T-helper 2 cell treated with Interferon-gamma antibody and Interleukin-4, amounts not matched to agents 5 μg/mL and 100 μg/mL, for 36 hours (primary cell): ENCODE results near the gene CD82.
"Not testable (repeated sequence)": the region's sequence is repeated elsewhere in the genome, so short reads cannot be mapped to it uniquely, and the experiment has no call there.

Experiments used
- DNase-seq: peaks from one replicate; pipeline ENCODE4 v3.0.0; 2021; ENCODE audit warnings: low spot score
- H3K27ac Mint-ChIP-seq: one replicate; pipeline ENCODE4 v1.8.0; 2021; ENCODE audit warnings: mild to moderate bottlenecking, mixed read lengths
- H3K27me3 Mint-ChIP-seq: one replicate; pipeline ENCODE4 v1.8.0; 2021; ENCODE audit warnings: low read depth, mixed read lengths
- H3K36me3 Mint-ChIP-seq: one replicate; pipeline ENCODE4 v1.8.0; 2021; ENCODE audit warnings: low read depth, mixed read lengths
- H3K4me1 Mint-ChIP-seq: one replicate; pipeline ENCODE4 v1.8.0; 2021; ENCODE audit warnings: low read depth, mixed read lengths
- H3K4me3 Mint-ChIP-seq: one replicate; pipeline ENCODE4 v1.8.0; 2022; ENCODE audit warnings: mild to moderate bottlenecking, moderate library complexity, mixed read lengths
- H3K9me3 Mint-ChIP-seq: one replicate; pipeline ENCODE4 v1.8.0; 2021; ENCODE audit warnings: mixed read lengths

The CD82 gene

GRCh38 chr11:44632466-44633123 is 67.1 kb downstream of the CD82 start:
- no peak for DNase-seq
- Mint-ChIP-seq H3K27me3 (peaks cover 12% of the 10 kb centered on the region), H3K9me3 (no peaks in the 10 kb centered on the region), H3K4me1 (peaks cover 2% of the 10 kb centered on the region), H3K36me3 (no peaks in the 10 kb centered on the region), H3K4me3 (no peak overlapping the region), H3K27ac (no peak overlapping the region)

GRCh38 chr11:44633641-44634040 is 68.2 kb downstream of the CD82 start:
- H3K27me3 Mint-ChIP-seq = peaks cover 15% of the 10 kb centered on the region
- peaks cover 2% of the 10 kb centered on the region for H3K4me1 Mint-ChIP-seq
- DNase-seq = no peak
- no peaks in the 10 kb centered on the region for H3K9me3 Mint-ChIP-seq
- H3K4me3 Mint-ChIP-seq = no peak overlapping the region
- H3K36me3 Mint-ChIP-seq = no peaks in the 10 kb centered on the region
- H3K27ac Mint-ChIP-seq = no peak overlapping the region

- H3K4me3 Mint-ChIP-seq = no peak overlapping the region
- H3K27ac Mint-ChIP-seq = no peak overlapping the region
- no peaks in the 10 kb centered on the region for H3K36me3 Mint-ChIP-seq
- H3K9me3 Mint-ChIP-seq = no peaks in the 10 kb centered on the region
- peaks cover 2% of the 10 kb centered on the region for H3K4me1 Mint-ChIP-seq
- H3K27me3 Mint-ChIP-seq = peaks cover 17% of the 10 kb centered on the region
- DNase-seq = no peak
Measured at GRCh38 chr11:44634401-44635281, 69.2 kb downstream of the CD82 start.

GRCh38 chr11:44637487-44637886 is 72.0 kb downstream of the CD82 start:
- peaks cover 36% of the 10 kb centered on the region for H3K27me3 Mint-ChIP-seq
- no peak overlapping the region for H3K27ac Mint-ChIP-seq
- peaks cover 8% of the 10 kb centered on the region for H3K9me3 Mint-ChIP-seq
- H3K4me1 Mint-ChIP-seq = peaks cover 2% of the 10 kb centered on the region
- H3K36me3 Mint-ChIP-seq = no peaks in the 10 kb centered on the region
- no peak overlapping the region for H3K4me3 Mint-ChIP-seq
- no peak for DNase-seq

- Mint-ChIP-seq H3K27ac (no peak overlapping the region), H3K36me3 (no peaks in the 10 kb centered on the region), H3K9me3 (peaks cover 14% of the 10 kb centered on the region), H3K27me3 (peaks cover 41% of the 10 kb centered on the region), H3K4me1 (peaks cover 2% of the 10 kb centered on the region), H3K4me3 (no peak overlapping the region)
- no peak for DNase-seq
Measured at GRCh38 chr11:44638032-44638431, 72.6 kb downstream of the CD82 start.

- H3K36me3 Mint-ChIP-seq = no peaks in the 10 kb centered on the region
- no peak overlapping the region for H3K27ac Mint-ChIP-seq
- H3K9me3 Mint-ChIP-seq = peaks cover 41% of the 10 kb centered on the region
- no peak for DNase-seq
- peaks cover 66% of the 10 kb centered on the region for H3K27me3 Mint-ChIP-seq
- peaks cover 5% of the 10 kb centered on the region for H3K4me1 Mint-ChIP-seq
- no peak overlapping the region for H3K4me3 Mint-ChIP-seq
Measured at GRCh38 chr11:44643217-44643616, 77.8 kb downstream of the CD82 start.

GRCh38 chr11:44645827-44646226 is 80.4 kb downstream of the CD82 start:
- DNase-seq = no peak
- peaks cover 67% of the 10 kb centered on the region for H3K27me3 Mint-ChIP-seq
- no peak overlapping the region for H3K4me3 Mint-ChIP-seq
- H3K36me3 Mint-ChIP-seq = no peaks in the 10 kb centered on the region
- no peak overlapping the region for H3K27ac Mint-ChIP-seq
- peaks cover 5% of the 10 kb centered on the region for H3K4me1 Mint-ChIP-seq
- H3K9me3 Mint-ChIP-seq = peaks cover 41% of the 10 kb centered on the region

- not testable (repeated sequence) for DNase-seq, H3K4me1 Mint-ChIP-seq, H3K27ac Mint-ChIP-seq, H3K4me3 Mint-ChIP-seq, H3K36me3 Mint-ChIP-seq
- Mint-ChIP-seq H3K9me3 (peaks cover 34% of the 10 kb centered on the region), H3K27me3 (peaks cover 74% of the 10 kb centered on the region)
Measured at GRCh38 chr11:44647255-44647955, 81.9 kb downstream of the CD82 start.

GRCh38 chr11:44648109-44648508 is 82.6 kb downstream of the CD82 start:
- Mint-ChIP-seq H3K9me3 (peaks cover 27% of the 10 kb centered on the region), H3K4me3 (no peak overlapping the region), H3K27ac (no peak overlapping the region), H3K4me1 (peaks cover 10% of the 10 kb centered on the region), H3K27me3 (peaks cover 68% of the 10 kb centered on the region), H3K36me3 (no peaks in the 10 kb centered on the region)
- no peak for DNase-seq

GRCh38 chr11:44651535-44652155 is 86.2 kb downstream of the CD82 start:
- Mint-ChIP-seq H3K27me3 (peaks cover 51% of the 10 kb centered on the region), H3K4me1 (peaks cover 10% of the 10 kb centered on the region), H3K4me3 (no peak overlapping the region), H3K27ac (no peak overlapping the region), H3K36me3 (no peaks in the 10 kb centered on the region), H3K9me3 (peaks cover 10% of the 10 kb centered on the region)
- DNase-seq = peak; percentile 1

- Mint-ChIP-seq H3K27ac (no peak overlapping the region), H3K27me3 (peaks cover 38% of the 10 kb centered on the region), H3K4me1 (peaks cover 4% of the 10 kb centered on the region), H3K36me3 (no peaks in the 10 kb centered on the region), H3K9me3 (no peaks in the 10 kb centered on the region), H3K4me3 (no peak overlapping the region)
- no peak for DNase-seq
Measured at GRCh38 chr11:44652901-44653644, 87.6 kb downstream of the CD82 start.

GRCh38 chr11:44654057-44654456 is 88.6 kb downstream of the CD82 start:
- Mint-ChIP-seq H3K27ac (no peak overlapping the region), H3K9me3 (no peaks in the 10 kb centered on the region), H3K4me1 (peaks cover 10% of the 10 kb centered on the region), H3K4me3 (no peak overlapping the region), H3K27me3 (peaks cover 40% of the 10 kb centered on the region), H3K36me3 (no peaks in the 10 kb centered on the region)
- DNase-seq = peak; percentile 1

- no peaks in the 10 kb centered on the region for H3K9me3 Mint-ChIP-seq
- no peaks in the 10 kb centered on the region for H3K36me3 Mint-ChIP-seq
- H3K4me1 Mint-ChIP-seq = peaks cover 12% of the 10 kb centered on the region
- no peak overlapping the region for H3K27ac Mint-ChIP-seq
- no peak for DNase-seq
- H3K4me3 Mint-ChIP-seq = no peak overlapping the region
- H3K27me3 Mint-ChIP-seq = peaks cover 36% of the 10 kb centered on the region
Measured at GRCh38 chr11:44654596-44654995, 89.1 kb downstream of the CD82 start.
